H1 (cell line): ENCODE data around the gene XPO5. TPM values are rescaled to one million over a fixed set of nuclear protein-coding genes. Genes with fewer than 3 reads are reported as not detected.

Experiments
- CTCF ChIA-PET: fragments of 300-600 bp; sonication (Branson Sonifier 250); formaldehyde crosslinking; loops from one replicate; lab custom pipeline; 2021; ENCODE audit not compliant: partially characterized antibody; lab: Charles Lee
- POLR2A ChIA-PET: fragments of 300-600 bp; sonication (Branson Sonifier 250); formaldehyde crosslinking; loops from one replicate; lab custom pipeline; 2021; ENCODE audit warnings: inconsistent platforms; ENCODE audit not compliant: partially characterized antibody; lab: Charles Lee
- DNase-seq, 2 experiments: peaks; one replicate each; pipeline versions ENCODE4 v3.0.0 to v3.0.0-alpha.2; 2010 to 2022; ENCODE audit warnings: low spot score in 2 of 2, low read depth in 1 of 2, mixed read lengths in 1 of 2
- FAIRE-seq: peaks from 2 replicates; lab custom pipeline; 2011; peaks lifted over from hg19 to GRCh38; lab: Jason Lieb, UNC
- H2AFZ ChIP-seq: 2 replicates; pipeline ENCODE4 v1.8.1; 2012; ENCODE audit warnings: low read length, inconsistent platforms
- H2AK5ac ChIP-seq: 2 replicates; pipeline ENCODE4 v1.6.1; 2013; ENCODE audit warnings: low read depth, low read length
- H2BK120ac ChIP-seq: replicated peaks from 2 replicates; pipeline ENCODE3; 2013; ENCODE audit warnings: low read depth, low read length, inconsistent platforms
- H2BK12ac ChIP-seq: 2 replicates; pipeline ENCODE4 v1.6.1; 2013; ENCODE audit warnings: low read depth, low read length
- H2BK15ac ChIP-seq: 2 replicates; pipeline ENCODE4 v1.6.1; 2013; ENCODE audit warnings: low read length
- H2BK20ac ChIP-seq: 2 replicates; pipeline ENCODE4 v1.6.1; 2013; ENCODE audit warnings: low read length
- H2BK5ac ChIP-seq: 2 replicates; pipeline ENCODE4 v1.6.1; 2013; ENCODE audit warnings: low read depth, low read length
- H3K14ac ChIP-seq: 2 replicates; pipeline ENCODE4 v1.6.1; 2013; ENCODE audit warnings: inconsistent platforms; ENCODE audit not compliant: insufficient read length
- H3K18ac ChIP-seq: 2 replicates; pipeline ENCODE4 v1.6.1; 2013; ENCODE audit warnings: low read length; ENCODE audit errors: extremely low read depth
- H3K23ac ChIP-seq: 2 replicates; pipeline ENCODE4 v1.6.1; 2013; ENCODE audit warnings: inconsistent platforms; ENCODE audit not compliant: insufficient read length
- H3K23me2 ChIP-seq: 2 replicates; pipeline ENCODE4 v1.6.1; 2013; ENCODE audit warnings: low read depth, low read length
- H3K27ac ChIP-seq: 2 replicates; pipeline ENCODE4 v1.6.1; 2011; ENCODE audit warnings: low read depth, low read length, inconsistent platforms
- H3K27me3 ChIP-seq, 4 experiments: replicated peaks in 1 of 4; 1 replicate in 1 of 4; 2 replicates in 3 of 4; pipeline versions ENCODE4 v1.6.1 to v1.8.1; 2011 to 2013; ENCODE audit warnings: low read length in 3 of 4, mild to moderate bottlenecking in 3 of 4, inconsistent platforms in 2 of 4, mixed read lengths in 2 of 4, moderate library complexity in 1 of 4; ENCODE audit not compliant: control insufficient read depth in 3 of 4, insufficient read depth in 3 of 4; ENCODE audit errors: extremely low read depth in 1 of 4
- H3K36me3 ChIP-seq, 4 experiments: 2 replicates each; pipeline versions ENCODE4 v1.6.1 to v1.8.1; 2011 to 2013; ENCODE audit warnings: mild to moderate bottlenecking in 4 of 4, low read length in 3 of 4, moderate library complexity in 2 of 4, control low read depth in 1 of 4, inconsistent platforms in 1 of 4; ENCODE audit not compliant: insufficient read depth in 4 of 4, control insufficient read depth in 2 of 4
- H3K4ac ChIP-seq: replicated peaks from 2 replicates; pipeline ENCODE3; 2013; ENCODE audit warnings: low read length, low read depth, mixed read lengths, inconsistent platforms; ENCODE audit not compliant: insufficient read length
- H3K4me1 ChIP-seq, 4 experiments: replicated peaks in 1 of 4; 1 replicate in 1 of 4; 2 replicates in 3 of 4; pipeline versions ENCODE4 v1.6.1 to v1.8.1; 2011 to 2013; ENCODE audit warnings: low read length in 3 of 4, inconsistent platforms in 2 of 4, mixed read lengths in 1 of 4; ENCODE audit not compliant: insufficient read depth in 4 of 4, control insufficient read depth in 3 of 4
- H3K4me2 ChIP-seq, 2 experiments: 2 replicates each; pipeline versions ENCODE4 v1.6.1 to v1.8.1; 2011 to 2013; ENCODE audit warnings: low read depth in 2 of 2, low read length in 2 of 2, control low read depth in 1 of 2, inconsistent platforms in 1 of 2, mild to moderate bottlenecking in 1 of 2; ENCODE audit not compliant: insufficient read depth in 1 of 2
- H3K4me3 ChIP-seq, 4 experiments: fragments of 200-600, 300-600 bp in 1 of 4; sonication (generic), shearing (Covaris generic), sonication (Bioruptor Twin) in 1 of 4; 2 replicates each; pipeline versions ENCODE4 v1.5.1 to v1.8.1; 2011 to 2016; ENCODE audit warnings: low read length in 4 of 4, low read depth in 3 of 4, control low read depth in 2 of 4, inconsistent platforms in 2 of 4, mild to moderate bottlenecking in 2 of 4, mixed read lengths in 1 of 4, moderate library complexity in 1 of 4; ENCODE audit not compliant: insufficient read depth in 2 of 4; ENCODE audit errors: extremely low read depth in 1 of 4
- H3K56ac ChIP-seq: replicated peaks from 2 replicates; pipeline ENCODE3; 2013; ENCODE audit warnings: low read depth, mild to moderate bottlenecking, mixed read lengths, low read length, inconsistent platforms; ENCODE audit not compliant: insufficient read length
- H3K79me1 ChIP-seq: 2 replicates; pipeline ENCODE4 v1.6.1; 2013; ENCODE audit warnings: low read depth, low read length, control low read depth
- H3K79me2 ChIP-seq, 2 experiments: 2 replicates each; pipeline versions ENCODE4 v1.6.1 to v1.8.1; 2012 to 2013; ENCODE audit warnings: low read length in 2 of 2, mild to moderate bottlenecking in 2 of 2, inconsistent platforms in 1 of 2; ENCODE audit not compliant: insufficient read depth in 2 of 2, control insufficient read depth in 1 of 2
- H3K9ac ChIP-seq, 4 experiments: replicated peaks in 1 of 4; 1 replicate in 1 of 4; 2 replicates in 3 of 4; pipeline versions ENCODE4 v1.6.1 to v1.8.1; 2011 to 2013; ENCODE audit warnings: low read depth in 3 of 4, low read length in 3 of 4, control low read depth in 2 of 4, mild to moderate bottlenecking in 2 of 4, moderate library complexity in 2 of 4, inconsistent platforms in 1 of 4; ENCODE audit errors: extremely low read depth in 1 of 4
- H3K9me3 ChIP-seq, 2 experiments: 2 replicates each; pipeline versions ENCODE4 v1.6.1 to v1.8.1; 2012 to 2013; ENCODE audit warnings: mild to moderate bottlenecking in 2 of 2, moderate library complexity in 2 of 2, control low read depth in 1 of 2, inconsistent platforms in 1 of 2, low read depth in 1 of 2, low read length in 1 of 2, mixed read lengths in 1 of 2; ENCODE audit not compliant: insufficient read depth in 2 of 2
- H4K20me1 ChIP-seq, 2 experiments: replicated peaks in 1 of 2; 2 replicates each; pipeline versions ENCODE3 to v1.8.1; 2011 to 2013; ENCODE audit warnings: inconsistent platforms in 2 of 2, low read length in 2 of 2, mild to moderate bottlenecking in 1 of 2; ENCODE audit not compliant: insufficient read depth in 2 of 2, control insufficient read depth in 1 of 2
- H4K5ac ChIP-seq: 2 replicates; pipeline ENCODE4 v1.6.1; 2013; ENCODE audit warnings: low read length, low read depth, mixed read lengths, inconsistent platforms; ENCODE audit not compliant: insufficient read length
- H4K8ac ChIP-seq: 2 replicates; pipeline ENCODE4 v1.8.0; 2013; ENCODE audit warnings: mild to moderate bottlenecking, moderate library complexity, low read length, inconsistent platforms; ENCODE audit not compliant: insufficient read depth; ENCODE audit errors: extremely low read depth
- H4K91ac ChIP-seq: replicated peaks from 2 replicates; pipeline ENCODE3; 2013; ENCODE audit warnings: low read length, mixed read lengths, inconsistent platforms; ENCODE audit not compliant: insufficient read length
- CHD1 ChIP-seq: IDR thresholded peaks from 2 replicates; pipeline ENCODE4 v1.6.1; 2012; ENCODE audit warnings: low read depth, low read length, improper control_type of control experiment
- CTBP2 ChIP-seq: IDR thresholded peaks from 2 replicates; pipeline ENCODE4 v1.7.0; 2011; ENCODE audit warnings: borderline replicate concordance, mild to moderate bottlenecking, moderate library complexity, mixed read lengths, low read length; ENCODE audit not compliant: insufficient read depth, insufficient read length
- FOSL1 ChIP-seq: IDR thresholded peaks from 2 replicates; pipeline ENCODE4 v1.6.1; 2011; ENCODE audit warnings: mild to moderate bottlenecking, low read depth, low read length, moderate library complexity; ENCODE audit not compliant: insufficient read depth
- RAD21 ChIP-seq, 2 experiments: IDR thresholded peaks in 1 of 2; conservative IDR thresholded peaks in 1 of 2; 2 replicates each; pipeline ENCODE4 v1.6.1; 2011; ENCODE audit warnings: low read depth in 2 of 2, low read length in 2 of 2, improper control_type of control experiment in 1 of 2, inconsistent platforms in 1 of 2, mild to moderate bottlenecking in 1 of 2, moderate library complexity in 1 of 2
- RBBP5 ChIP-seq: IDR thresholded peaks from 2 replicates; pipeline ENCODE4 v1.7.1; 2012; ENCODE audit warnings: low read depth, mild to moderate bottlenecking, inconsistent platforms, low read length, moderate library complexity, borderline replicate concordance
- RFX5 ChIP-seq: IDR thresholded peaks from 2 replicates; pipeline ENCODE4 v1.6.1; 2011; ENCODE audit warnings: low read depth, low read length, improper control_type of control experiment, borderline replicate concordance
- RXRA ChIP-seq: IDR thresholded peaks from 2 replicates; pipeline ENCODE4 v1.6.1; 2011; ENCODE audit warnings: low read depth, mild to moderate bottlenecking, low read length, moderate library complexity; ENCODE audit not compliant: insufficient read depth
- SRF ChIP-seq: IDR thresholded peaks from 2 replicates; pipeline ENCODE4 v1.6.1; 2011; ENCODE audit warnings: mild to moderate bottlenecking, low read depth, low read length, moderate library complexity
- SUZ12 ChIP-seq: fragments of 200-600 bp; sonication (generic); IDR thresholded peaks from 2 replicates; pipeline ENCODE4 v1.6.1; 2012; ENCODE audit warnings: mild to moderate bottlenecking, inconsistent platforms, low read length, moderate library complexity, mixed read lengths
- WGBS, 2 experiments: shearing (Covaris generic) in 1 of 2; methylation state at CpG; one replicate each; pipeline versions ENCODE4 v1.1.6 to v1.1.7; 2013 to 2015; ENCODE audit warnings: low lambda C conversion rate in 2 of 2, mixed read lengths in 2 of 2, inconsistent platforms in 1 of 2, low coverage in 1 of 2, missing lambda C conversion rate in 1 of 2; ENCODE audit not compliant: insufficient replicate concordance in 2 of 2, insufficient coverage in 1 of 2, insufficient read length in 1 of 2; ENCODE audit errors: extremely low coverage in 1 of 2, missing lambda C conversion rate in 1 of 2; 5-methylcytosine and 5-hydroxymethylcytosine counted together
- polyA plus RNA-seq, 7 experiments: library from polyadenylated mRNA; depleted of rRNA in 3 of 7; stranded (reverse) in 5 of 7; unstranded in 2 of 7; fragments of >200 nt in 5 of 7; fragments of 200-250 nt in 2 of 7; gene quantifications; 1 replicate in 5 of 7; 2 replicates in 1 of 7; 4 replicates in 1 of 7; pipeline versions ENCODE4 v1.2.1 to v1.2.3, GENCODE V29; 2011 to 2013; ENCODE audit warnings: missing spikeins in 2 of 7, mixed read lengths in 2 of 7
- total RNA-seq: library from RNA; stranded (reverse); fragmentation: NEBNext Ultra II Directional; extraction: Animal tissue kit (Norgen Biotek cat#: 25700); gene quantifications from 2 replicates; pipeline ENCODE4 v1.2.1, GENCODE V29; 2021
- TF ChIP-seq, protein P1 (sequence below), 3 experiments: IDR thresholded peaks; 1 replicate in 2 of 3; 2 replicates in 1 of 3; pipeline versions ENCODE4 v1.5.1 to v1.6.1; 2011; ENCODE audit warnings: low read length in 3 of 3, mild to moderate bottlenecking in 3 of 3, inconsistent platforms in 2 of 3, low read depth in 1 of 3, moderate library complexity in 1 of 3; ENCODE audit not compliant: insufficient read depth in 1 of 3; ENCODE audit errors: control extremely low read depth in 1 of 3

Gene XPO5
- total and polyA plus RNA-seq, 2 of the 8 experiments (the other 6 are each of a cell fraction or from before 2014, with no cell fraction given): 80.6 to 95.7 TPM

DNA sequence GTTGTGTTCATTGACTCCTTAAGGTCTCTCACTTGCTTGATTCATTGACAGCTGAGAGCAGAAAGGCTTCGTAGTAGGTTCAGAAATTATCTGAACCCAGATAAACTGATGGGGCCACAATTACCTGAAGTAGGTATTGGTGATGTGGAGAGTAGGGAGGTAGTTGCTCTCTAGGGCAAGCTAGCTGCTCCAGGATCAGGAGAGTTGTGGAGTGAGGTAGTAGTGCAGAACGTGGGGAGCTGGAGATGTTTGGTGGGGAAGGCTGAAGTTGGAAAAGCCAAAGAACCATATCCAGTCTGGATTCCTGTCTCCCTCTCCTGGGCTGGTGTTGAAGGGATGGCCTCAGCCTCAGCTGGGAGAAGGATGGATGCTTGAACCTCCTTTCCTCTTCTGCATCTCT lies 82.6 kb downstream of the XPO5 start:
- Histone ChIP-seq H3K4me2 (no peak overlapping the region), H4K8ac (no peak overlapping the region), H2BK120ac (no peak overlapping the region), H3K4me1 (peaks cover 7 to 19% (median 15%) of the 10 kb centered on the region in 4 experiments), H3K36me3 (peaks cover 0 to 2% (median 0%) of the 10 kb centered on the region in 4 experiments; a peak in 3 of 8 replicates), H4K91ac (no peak overlapping the region), H2AFZ (no peak overlapping the region), H3K23me2 (no peaks in the 10 kb centered on the region), H3K79me2 (peaks cover 4 to 51% of the 10 kb centered on the region in 2 experiments; a peak in 3 of 4 replicates), H3K79me1 (peaks cover 31% of the 10 kb centered on the region), H3K27ac (no peak overlapping the region), H4K20me1 (peaks cover 19 to 41% of the 10 kb centered on the region in 2 experiments), H2BK20ac (no peak overlapping the region), H2BK12ac (no peak overlapping the region), H3K56ac (no peak overlapping the region), H3K23ac (no peak overlapping the region), H4K5ac (no peak overlapping the region), H3K4me3 (no peak overlapping the region), H3K27me3 (no peaks in the 10 kb centered on the region), H3K9me3 (no peaks in the 10 kb centered on the region), H3K9ac (peak overlapping the region in 1 of 4 experiments; percentile 37; a peak in 1 of 7 replicates), H3K4ac (no peak overlapping the region), H2AK5ac (no peak overlapping the region), H3K14ac (no peak overlapping the region), H3K18ac (no peak overlapping the region), H2BK15ac (no peak overlapping the region), H2BK5ac (no peak overlapping the region)
- WGBS, 2 experiments: 77% methylated on average over 2 of the region's 2 CpGs; no CpG with 5 or more reads in 1 of the 2 experiments
- ChIA-PET POLR2A (interaction anchor here (1.2 to 5.6 kb wide), 6 partner anchors 9 to 37 kb away, joined by 3 to 27 read pairs (median 6); partner anchors contain the start of genes POLR1C, TJAP1 and YIPF3), CTCF (interaction anchor here (1.0 to 32.9 kb wide), 7 partner anchors 7 to 115 kb away, joined by 3 to 536 read pairs (median 4); partner anchors contain the start of genes ABCC10, DLK2, LRRC73 and TJAP1)
- FAIRE-seq (no peak), DNase-seq (no peak)
- TF ChIP-seq RFX5: no peak
- TF ChIP-seq SUZ12: no peak
- no peak for TF ChIP-seq SRF
- TF ChIP-seq, protein P1, sequence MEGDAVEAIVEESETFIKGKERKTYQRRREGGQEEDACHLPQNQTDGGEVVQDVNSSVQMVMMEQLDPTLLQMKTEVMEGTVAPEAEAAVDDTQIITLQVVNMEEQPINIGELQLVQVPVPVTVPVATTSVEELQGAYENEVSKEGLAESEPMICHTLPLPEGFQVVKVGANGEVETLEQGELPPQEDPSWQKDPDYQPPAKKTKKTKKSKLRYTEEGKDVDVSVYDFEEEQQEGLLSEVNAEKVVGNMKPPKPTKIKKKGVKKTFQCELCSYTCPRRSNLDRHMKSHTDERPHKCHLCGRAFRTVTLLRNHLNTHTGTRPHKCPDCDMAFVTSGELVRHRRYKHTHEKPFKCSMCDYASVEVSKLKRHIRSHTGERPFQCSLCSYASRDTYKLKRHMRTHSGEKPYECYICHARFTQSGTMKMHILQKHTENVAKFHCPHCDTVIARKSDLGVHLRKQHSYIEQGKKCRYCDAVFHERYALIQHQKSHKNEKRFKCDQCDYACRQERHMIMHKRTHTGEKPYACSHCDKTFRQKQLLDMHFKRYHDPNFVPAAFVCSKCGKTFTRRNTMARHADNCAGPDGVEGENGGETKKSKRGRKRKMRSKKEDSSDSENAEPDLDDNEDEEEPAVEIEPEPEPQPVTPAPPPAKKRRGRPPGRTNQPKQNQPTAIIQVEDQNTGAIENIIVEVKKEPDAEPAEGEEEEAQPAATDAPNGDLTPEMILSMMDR (IDR thresholded peaks at IDR 0.05; ENCODE audit: control extremely low read depth in 1 of 3, insufficient read depth in 1 of 3, low read depth in 1 of 3, low read length in 3 of 3): no peak
- no peak for TF ChIP-seq FOSL1
- TF ChIP-seq CHD1: no peak
- TF ChIP-seq RAD21 (IDR thresholded peaks at IDR 0.05 in 1 of 2, conservative IDR thresholded peaks at IDR 0.05 in 1 of 2; ENCODE audit: low read depth in 2 of 2, low read length in 2 of 2): no peak
- TF ChIP-seq RXRA: no peak
- no peak for TF ChIP-seq CTBP2
- no peak for TF ChIP-seq RBBP5
